Gastroesophageal sphincter (tissue), 4 donors: ENCODE measurements around the gene CAMKMT. TPM values are rescaled to one million over a fixed set of nuclear protein-coding genes. Genes with fewer than 3 reads are reported as not detected.

Source experiments
- ATAC-seq: fragments of 150-250 bp; one replicate; pipeline ENCODE4 v1.9.1; 2016; ENCODE audit warnings: mild to moderate bottlenecking, moderate library complexity
- H3K27ac ChIP-seq, 4 donors: fragments of 200-600 bp; sonication (generic) in 3 of 4; 1 replicate in 3 of 4; 2 replicates in 1 of 4; pipeline ENCODE4 v1.5.1; 2016 to 2019
- H3K27me3 ChIP-seq: fragments of 200-600 bp; sonication (generic); one replicate; pipeline ENCODE4 v1.5.1; 2019
- H3K36me3 ChIP-seq, 2 donors: fragments of 200-600 bp; sonication (generic); one replicate each; pipeline ENCODE4 v1.5.1; 2019; ENCODE audit warnings: control low read depth in 1 of 2
- H3K4me1 ChIP-seq, 3 donors: fragments of 200-600 bp; sonication (generic); 1 replicate in 2 of 3; 2 replicates in 1 of 3; pipeline ENCODE4 v1.5.1; 2016 to 2019; ENCODE audit warnings: control low read depth in 2 of 3
- H3K4me3 ChIP-seq, 2 donors: fragments of 200-600 bp; sonication (generic); one replicate each; pipeline ENCODE4 v1.5.1; 2019; ENCODE audit warnings: mild to moderate bottlenecking in 1 of 2, moderate library complexity in 1 of 2
- H3K9me3 ChIP-seq, 3 donors: fragments of 200-600 bp; sonication (generic); one replicate each; pipeline ENCODE4 v1.5.1; 2017 to 2019; ENCODE audit warnings: control low read depth in 2 of 3
- CTCF ChIP-seq, 4 experiments: fragments of 200-600 bp in 2 of 4; fragments of 450-650 bp in 2 of 4; sonication (generic) in 1 of 4; IDR thresholded peaks; one replicate each; pipeline ENCODE4 v1.5.1; 2017 to 2019; ENCODE audit warnings: antibody characterized with exemption in 4 of 4, mild to moderate bottlenecking in 2 of 4, moderate library complexity in 2 of 4
- EP300 ChIP-seq: sonication (generic); formaldehyde crosslinking; IDR thresholded peaks from one replicate; pipeline ENCODE4 v1.6.1; 2017; ENCODE audit warnings: antibody characterized with exemption, mild to moderate bottlenecking
- POLR2A ChIP-seq, 2 donors: fragments of 450-650 bp; IDR thresholded peaks; one replicate each; pipeline ENCODE4 v1.6.1; 2017; ENCODE audit warnings: antibody characterized with exemption in 2 of 2, mild to moderate bottlenecking in 2 of 2, moderate library complexity in 1 of 2
- POLR2AphosphoS5 ChIP-seq: sonication (generic); formaldehyde crosslinking; IDR thresholded peaks from one replicate; pipeline ENCODE4 v1.6.1; 2017; ENCODE audit warnings: antibody characterized with exemption
- WGBS, 2 donors: methylation state at CpG; one replicate each; pipeline ENCODE4 v1.1.5; 2018; ENCODE audit warnings: low coverage in 1 of 2; 5-methylcytosine and 5-hydroxymethylcytosine counted together
- total RNA-seq, 4 donors: library from RNA; depleted of rRNA; stranded (reverse); fragments of >200 nt; gene quantifications; one replicate each; pipeline ENCODE4 v1.1.0, GENCODE V29; 2016

Gene CAMKMT
- total RNA-seq, 4 donors from 2014 or later = 4.2 to 19.5 (median 11.0) TPM

- no peak for TF ChIP-seq CTCF (IDR thresholded peaks at IDR 0.05)
- peaks cover 0 to 5% of the 10 kb centered on the region in 2 donors for H3K36me3 ChIP-seq
- H3K27ac ChIP-seq = no peak overlapping the region
- ATAC-seq = no peak
- no peaks in the 10 kb centered on the region for H3K27me3 ChIP-seq
- WGBS, 2 donors = 93 to 98% methylated on average over 3 to 4 of the region's 5 CpGs
- H3K4me3 ChIP-seq = no peak overlapping the region
- no peaks in the 10 kb centered on the region for H3K4me1 ChIP-seq
- H3K9me3 ChIP-seq = no peaks in the 10 kb centered on the region
These were observed 398.1 kb downstream of the CAMKMT start for GRCh38 chr2:44759823-44760222.

- H3K27me3 ChIP-seq = peaks cover 13% of the 10 kb centered on the region
- H3K27ac ChIP-seq = no peak overlapping the region
- TF ChIP-seq EP300 (no peak), POLR2AphosphoS5 (no peak), CTCF (IDR thresholded peaks at IDR 0.05) (no peak), POLR2A (IDR thresholded peaks at IDR 0.05) (no peak)
- H3K9me3 ChIP-seq = no peaks in the 10 kb centered on the region
- WGBS, 2 donors = 49 to 66% methylated on average over 5 to 8 of the region's 8 CpGs
- no peaks in the 10 kb centered on the region for H3K36me3 ChIP-seq
- no peaks in the 10 kb centered on the region for H3K4me1 ChIP-seq
- ATAC-seq = no peak
- no peak overlapping the region for H3K4me3 ChIP-seq
These were observed 401.6 kb downstream of the CAMKMT start for GRCh38 chr2:44763275-44763782.

- no peak overlapping the region for H3K27ac ChIP-seq
- 87 to 90% methylated on average over 5 of the region's 5 CpGs for WGBS, 2 donors
- no peaks in the 10 kb centered on the region for H3K36me3 ChIP-seq
- no peak overlapping the region for H3K4me3 ChIP-seq
- H3K9me3 ChIP-seq = no peaks in the 10 kb centered on the region
- no peak for ATAC-seq
- no peaks in the 10 kb centered on the region for H3K4me1 ChIP-seq
- TF ChIP-seq CTCF (IDR thresholded peaks at IDR 0.05) (no peak), EP300 (no peak), POLR2A (IDR thresholded peaks at IDR 0.05) (no peak), POLR2AphosphoS5 (no peak)
- H3K27me3 ChIP-seq = peaks cover 18% of the 10 kb centered on the region
These were observed 404.5 kb downstream of the CAMKMT start for GRCh38 chr2:44766220-44766619.

GRCh38 chr2:44766777-44767176 is 405.0 kb downstream of the CAMKMT start:
- no peak overlapping the region for H3K4me3 ChIP-seq
- no peak for ATAC-seq
- H3K4me1 ChIP-seq = no peaks in the 10 kb centered on the region
- 91 to 94% methylated on average over 1 of the region's 1 CpG for WGBS, 2 donors
- H3K27me3 ChIP-seq = peaks cover 18% of the 10 kb centered on the region
- no peaks in the 10 kb centered on the region for H3K36me3 ChIP-seq
- no peak overlapping the region for H3K27ac ChIP-seq
- H3K9me3 ChIP-seq = no peaks in the 10 kb centered on the region
- TF ChIP-seq POLR2A (IDR thresholded peaks at IDR 0.05) (no peak), POLR2AphosphoS5 (no peak), CTCF (IDR thresholded peaks at IDR 0.05) (no peak), EP300 (no peak)

- H3K4me3 ChIP-seq = no peak overlapping the region
- H3K9me3 ChIP-seq = no peaks in the 10 kb centered on the region
- WGBS, 2 donors = 89 to 100% methylated on average over 3 to 5 of the region's 8 CpGs
- TF ChIP-seq POLR2A (IDR thresholded peaks at IDR 0.05) (no peak), CTCF (IDR thresholded peaks at IDR 0.05) (no peak), EP300 (no peak), POLR2AphosphoS5 (no peak)
- H3K27me3 ChIP-seq = peaks cover 18% of the 10 kb centered on the region
- H3K27ac ChIP-seq = no peak overlapping the region
- no peaks in the 10 kb centered on the region for H3K4me1 ChIP-seq
- no peak for ATAC-seq
- no peaks in the 10 kb centered on the region for H3K36me3 ChIP-seq
These were observed 405.9 kb downstream of the CAMKMT start for GRCh38 chr2:44767691-44768090.
